HepG2 (cell line): Measurements from ENCODE around the gene IZUMO4. TPM values are rescaled to one million over a fixed set of nuclear protein-coding genes. Genes with fewer than 3 reads are reported as not detected.

ENCODE experiments used
- ARID5B ChIP-seq: IDR thresholded peaks from 2 replicates; pipeline ENCODE4 v1.4.0; 2020; ENCODE audit warnings: mild to moderate bottlenecking, missing genetic modification reagents
- CBX5 ChIP-seq: sonication (generic); formaldehyde crosslinking; IDR thresholded peaks from 2 replicates; pipeline ENCODE4 v1.4.0; 2020; ENCODE audit warnings: missing genetic modification reagents, borderline replicate concordance
- FOXM1 ChIP-seq: sonication (generic); formaldehyde crosslinking; IDR thresholded peaks from 2 replicates; pipeline ENCODE4 v1.5.0; 2020; ENCODE audit warnings: missing genetic modification reagents
- FOXP1 ChIP-seq, 2 experiments: fragments of 450-650 bp in 1 of 2; IDR thresholded peaks; 2 replicates each; pipeline ENCODE4 v1.6.1; 2017 to 2018; ENCODE audit warnings: antibody characterized with exemption in 1 of 2
- GABPB1 ChIP-seq: IDR thresholded peaks from 2 replicates; pipeline ENCODE4 v1.6.1; 2016; ENCODE audit warnings: mild to moderate bottlenecking, missing genetic modification reagents, moderate library complexity, missing compliant biosample characterization
- RBM39 ChIP-seq: fragments of 200-400 bp; formaldehyde crosslinking; IDR thresholded peaks from one replicate; pipeline ENCODE4 v1.6.1; 2018; ENCODE audit warnings: antibody characterized with exemption, mild to moderate bottlenecking, low read depth, low read length; ENCODE audit not compliant: poor library complexity, severe bottlenecking
- ZFP36 ChIP-seq: fragments of 150-350 bp; IDR thresholded peaks from 2 replicates; pipeline ENCODE4 v1.6.1; 2018; ENCODE audit warnings: borderline replicate concordance, low read length, low read depth; ENCODE audit not compliant: partially characterized antibody
- ZNF407 ChIP-seq: sonication (generic); formaldehyde crosslinking; IDR thresholded peaks from one replicate; pipeline ENCODE4 v1.5.1; 2020; ENCODE audit warnings: mild to moderate bottlenecking, missing genetic modification reagents; ENCODE audit errors: not compliant biosample characterization
- ZNF484 ChIP-seq: sonication (generic); formaldehyde crosslinking; IDR thresholded peaks from 2 replicates; pipeline ENCODE4 v1.5.1; 2020; ENCODE audit warnings: mild to moderate bottlenecking, low read depth, missing genetic modification reagents, borderline replicate concordance
- ZNF781 ChIP-seq: sonication (generic); formaldehyde crosslinking; IDR thresholded peaks from 2 replicates; pipeline ENCODE4 v1.5.1; 2020; ENCODE audit warnings: borderline replicate concordance, mild to moderate bottlenecking, missing genetic modification reagents; ENCODE audit errors: not compliant biosample characterization
- polyA plus RNA-seq, 8 experiments: library from polyadenylated mRNA; depleted of rRNA in 3 of 8; stranded (reverse) in 7 of 8; unstranded in 1 of 8; fragments of >200 nt; fragmentation: Illumina TruSeq in 4 of 8; extraction: Trizol in 4 of 8; gene quantifications; 2 replicates each; pipeline versions ENCODE4 v1.2.1 to v1.2.3, GENCODE V29; 2011 to 2016; ENCODE audit warnings: low read depth in 4 of 8, missing spikeins in 1 of 8, mixed read lengths in 1 of 8; ENCODE audit not compliant: insufficient read depth in 1 of 8
- total RNA-seq, 5 experiments: library from RNA; depleted of rRNA; stranded (reverse); fragments of >200 nt; fragmentation: Illumina TruSeq; extraction: Trizol; gene quantifications; 2 replicates each; pipeline ENCODE4 v1.2.3, GENCODE V29; 2016; ENCODE audit warnings: low read depth in 1 of 5
- TF ChIP-seq, protein P1 (sequence below): sonication (generic); formaldehyde crosslinking; IDR thresholded peaks from 2 replicates; pipeline ENCODE4 v1.4.0; 2020; ENCODE audit warnings: low read depth, missing genetic modification reagents

The IZUMO4 gene
- total and polyA plus RNA-seq, 2 of the 13 experiments (the other 11 are each of a cell fraction or from before 2014, with no cell fraction given) = 0.77 to 3.9 TPM

DNA sequence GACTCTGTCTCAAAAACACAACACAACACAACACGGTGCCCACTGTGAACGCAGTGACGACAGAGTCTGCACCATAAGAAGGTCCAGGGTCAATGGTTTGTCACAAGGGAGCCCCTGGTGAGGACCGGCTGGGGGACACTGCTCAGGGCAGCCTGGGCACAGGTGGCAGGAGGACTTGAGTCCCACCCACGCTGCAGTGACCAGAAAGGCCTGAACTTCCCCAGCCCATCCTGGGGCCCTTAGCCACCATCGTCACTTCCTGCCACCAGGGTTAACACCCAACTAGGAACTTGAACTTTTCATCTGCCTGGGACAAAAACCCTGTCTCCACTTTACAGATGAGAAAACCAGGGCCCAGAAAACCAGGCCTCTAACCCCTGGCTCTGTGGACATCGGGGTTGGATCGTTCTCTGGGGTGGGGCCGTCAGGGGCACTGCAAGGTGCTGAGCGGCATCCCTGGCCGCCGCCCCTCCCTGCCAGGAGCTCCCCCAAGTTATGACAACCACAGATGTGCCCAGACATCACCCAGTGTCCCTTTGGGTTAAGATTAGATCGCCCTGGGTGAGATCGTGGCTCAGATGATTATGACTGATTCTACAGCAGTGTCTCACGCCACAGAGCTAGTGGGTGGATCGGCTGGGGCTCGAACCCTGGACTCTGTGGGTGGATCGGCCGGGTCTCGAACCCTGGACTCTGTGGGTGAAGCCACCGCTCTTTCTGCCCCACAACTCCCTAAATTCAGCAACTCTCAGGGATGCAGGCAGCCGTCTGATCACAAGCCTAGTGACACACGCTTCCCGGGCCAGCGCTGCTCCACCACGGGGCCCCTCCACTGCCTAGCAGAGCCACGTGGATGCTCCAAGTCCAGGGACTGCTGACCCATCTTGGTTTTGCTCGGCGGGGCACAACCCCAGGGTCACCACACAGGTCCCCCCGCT lies 14.6 kb upstream of the IZUMO4 start (continued):
- TF ChIP-seq RBM39 (no peak), ZNF407 (no peak), ARID5B (CRISPR knock-in tag) (no peak), FOXP1 (IDR thresholded peaks at IDR 0.05) (no peak), FOXP1 (CRISPR knock-in tag; IDR thresholded peaks at IDR 0.05) (no peak), CBX5 (CRISPR knock-in tag) (no peak), GABPB1 (CRISPR knock-in tag) (no peak), FOXM1 (CRISPR knock-in tag) (no peak), ZNF484 (no peak), ZNF781 (CRISPR knock-in tag) (no peak), ZFP36 (no peak)
- TF ChIP-seq, protein P1, sequence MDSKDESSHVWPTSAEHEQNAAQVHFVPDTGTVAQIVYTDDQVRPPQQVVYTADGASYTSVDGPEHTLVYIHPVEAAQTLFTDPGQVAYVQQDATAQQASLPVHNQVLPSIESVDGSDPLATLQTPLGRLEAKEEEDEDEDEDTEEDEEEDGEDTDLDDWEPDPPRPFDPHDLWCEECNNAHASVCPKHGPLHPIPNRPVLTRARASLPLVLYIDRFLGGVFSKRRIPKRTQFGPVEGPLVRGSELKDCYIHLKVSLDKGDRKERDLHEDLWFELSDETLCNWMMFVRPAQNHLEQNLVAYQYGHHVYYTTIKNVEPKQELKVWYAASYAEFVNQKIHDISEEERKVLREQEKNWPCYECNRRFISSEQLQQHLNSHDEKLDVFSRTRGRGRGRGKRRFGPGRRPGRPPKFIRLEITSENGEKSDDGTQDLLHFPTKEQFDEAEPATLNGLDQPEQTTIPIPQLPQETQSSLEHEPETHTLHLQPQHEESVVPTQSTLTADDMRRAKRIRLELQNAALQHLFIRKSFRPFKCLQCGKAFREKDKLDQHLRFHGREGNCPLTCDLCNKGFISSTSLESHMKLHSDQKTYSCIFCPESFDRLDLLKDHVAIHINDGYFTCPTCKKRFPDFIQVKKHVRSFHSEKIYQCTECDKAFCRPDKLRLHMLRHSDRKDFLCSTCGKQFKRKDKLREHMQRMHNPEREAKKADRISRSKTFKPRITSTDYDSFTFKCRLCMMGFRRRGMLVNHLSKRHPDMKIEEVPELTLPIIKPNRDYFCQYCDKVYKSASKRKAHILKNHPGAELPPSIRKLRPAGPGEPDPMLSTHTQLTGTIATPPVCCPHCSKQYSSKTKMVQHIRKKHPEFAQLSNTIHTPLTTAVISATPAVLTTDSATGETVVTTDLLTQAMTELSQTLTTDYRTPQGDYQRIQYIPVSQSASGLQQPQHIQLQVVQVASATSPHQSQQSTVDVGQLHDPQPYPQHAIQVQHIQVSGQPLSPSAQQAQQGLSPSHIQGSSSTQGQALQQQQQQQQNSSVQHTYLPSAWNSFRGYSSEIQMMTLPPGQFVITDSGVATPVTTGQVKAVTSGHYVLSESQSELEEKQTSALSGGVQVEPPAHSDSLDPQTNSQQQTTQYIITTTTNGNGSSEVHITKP (CRISPR knock-in tag) = no peak
- TF ChIP-seq, all 625 proteins: peak for 0
